GM23338 (cell line): ENCODE results near the gene KLHL1. TPM values are rescaled to one million over a fixed set of nuclear protein-coding genes. Genes with fewer than 3 reads are reported as not detected.

Source experiments
- ATAC-seq: fragments of 200-7000 bp; cut with Tn5 transposase; 3 replicates; pipeline ENCODE4 v1.9.1; 2020
- DNase-seq: peaks from one replicate; pipeline ENCODE4 v3.0.0-alpha.2; 2015; ENCODE audit warnings: low spot score
- H2AFZ ChIP-seq: fragments of 200-600 bp; sonication (generic); 2 replicates; pipeline ENCODE4 v1.8.0; 2016; ENCODE audit warnings: antibody characterized with exemption, mild to moderate bottlenecking, moderate library complexity
- H3F3A ChIP-seq: fragments of 200-600 bp; sonication (generic); replicated peaks from 2 replicates; pipeline ENCODE4 v1.8.0; 2017; ENCODE audit warnings: antibody characterized with exemption, mixed run types, low read depth
- H3K27ac ChIP-seq: fragments of 200-600 bp; sonication (generic); 2 replicates; pipeline ENCODE4 v1.6.1; 2016; ENCODE audit warnings: low read depth
- H3K27me3 ChIP-seq: fragments of 200-600 bp; sonication (generic); 2 replicates; pipeline ENCODE4 v1.8.0; 2016; ENCODE audit warnings: mild to moderate bottlenecking, mixed run types, moderate library complexity; ENCODE audit not compliant: insufficient read depth
- H3K36me3 ChIP-seq: fragments of 200-600 bp; sonication (generic); 2 replicates; pipeline ENCODE4 v1.8.0; 2016; ENCODE audit warnings: mild to moderate bottlenecking; ENCODE audit not compliant: insufficient read depth
- H3K4me1 ChIP-seq: fragments of 200-600 bp; sonication (generic); 2 replicates; pipeline ENCODE4 v1.8.0; 2016; ENCODE audit warnings: mild to moderate bottlenecking, moderate library complexity; ENCODE audit not compliant: insufficient read depth
- H3K4me2 ChIP-seq: fragments of 200-600 bp; sonication (generic); 2 replicates; pipeline ENCODE4 v1.7.1; 2017; ENCODE audit warnings: mixed run types
- H3K4me3 ChIP-seq: fragments of 200-600 bp; sonication (generic); 2 replicates; pipeline ENCODE4 v1.6.1; 2016; ENCODE audit warnings: mixed run types
- H3K79me2 ChIP-seq: fragments of 200-600 bp; sonication (generic); replicated peaks from 2 replicates; pipeline ENCODE4 v1.8.0; 2017; ENCODE audit warnings: mild to moderate bottlenecking; ENCODE audit not compliant: insufficient read depth
- H3K9me2 ChIP-seq: fragments of 200-600 bp; sonication (generic); 2 replicates; pipeline ENCODE4 v1.8.0; 2017; ENCODE audit not compliant: insufficient read depth
- H4K20me1 ChIP-seq: fragments of 200-600 bp; sonication (generic); replicated peaks from 2 replicates; pipeline ENCODE4 v1.8.0; 2017; ENCODE audit warnings: mild to moderate bottlenecking; ENCODE audit not compliant: insufficient read depth
- H3K27ac Mint-ChIP-seq: 2 replicates; pipeline ENCODE4 v1.8.0; 2020; ENCODE audit warnings: inconsistent platforms, mild to moderate bottlenecking, moderate library complexity, mixed read lengths
- H3K27me3 Mint-ChIP-seq: 3 replicates; pipeline ENCODE4 v1.8.0; 2022; ENCODE audit warnings: low read depth, mild to moderate bottlenecking, moderate library complexity, mixed read lengths, inconsistent platforms; ENCODE audit not compliant: insufficient read depth, poor library complexity
- H3K36me3 Mint-ChIP-seq: 3 replicates; pipeline ENCODE4 v1.8.0; 2021; ENCODE audit warnings: low read depth, mild to moderate bottlenecking, inconsistent platforms, moderate library complexity, mixed read lengths
- H3K4me1 Mint-ChIP-seq: 3 replicates; pipeline ENCODE4 v1.8.0; 2020; ENCODE audit warnings: mild to moderate bottlenecking, inconsistent platforms, mixed read lengths
- H3K4me3 Mint-ChIP-seq: 3 replicates; pipeline ENCODE4 v1.8.0; 2021; ENCODE audit warnings: moderate library complexity, mild to moderate bottlenecking, inconsistent platforms, mixed read lengths
- H3K9me3 Mint-ChIP-seq: 3 replicates; pipeline ENCODE4 v1.8.0; 2020; ENCODE audit warnings: moderate library complexity, mild to moderate bottlenecking, inconsistent platforms, mixed read lengths
- CTCF ChIP-seq, 2 experiments: fragments of 200-600 bp in 1 of 2; sonication (generic) in 1 of 2; conservative IDR thresholded peaks; 2 replicates each; pipeline versions ENCODE4 v1.5.1 to v1.6.1; 2016 to 2017; ENCODE audit warnings: antibody characterized with exemption in 2 of 2, low read depth in 2 of 2, mild to moderate bottlenecking in 2 of 2, moderate library complexity in 1 of 2
- ETS1 ChIP-seq: IDR thresholded peaks from 2 replicates; pipeline ENCODE4 v1.6.1; 2016; ENCODE audit warnings: antibody characterized with exemption
- EZH2phosphoT487 ChIP-seq: fragments of 200-600 bp; sonication (generic); IDR thresholded peaks from one replicate; pipeline ENCODE4 v1.8.1; 2018; ENCODE audit warnings: antibody characterized with exemption; ENCODE audit not compliant: unreplicated experiment
- JUNB ChIP-seq: IDR thresholded peaks from one replicate; pipeline ENCODE4 v1.6.1; 2016; ENCODE audit warnings: antibody characterized with exemption; ENCODE audit not compliant: unreplicated experiment
- NANOG ChIP-seq: IDR thresholded peaks from 2 replicates; pipeline ENCODE4 v1.6.1; 2016; ENCODE audit warnings: antibody characterized with exemption, borderline replicate concordance
- POLR2AphosphoS5 ChIP-seq: IDR thresholded peaks from 2 replicates; pipeline ENCODE4 v1.6.1; 2016; ENCODE audit warnings: antibody characterized with exemption, low read depth
- REST ChIP-seq: IDR thresholded peaks from one replicate; pipeline ENCODE4 v1.6.1; 2018; ENCODE audit warnings: antibody characterized with exemption; ENCODE audit not compliant: unreplicated experiment
- ZNF114 ChIP-seq: fragments of 250-450 bp; sonication (Bioruptor Pico); IDR thresholded peaks from 2 replicates; pipeline ENCODE4 v1.5.0; 2020; ENCODE audit warnings: mild to moderate bottlenecking, moderate library complexity
- polyA plus RNA-seq: library from polyadenylated mRNA; unstranded; fragments of >200 nt; fragmentation: Nextera tagmentation; extraction: Ambion mirVana; gene quantifications from 2 replicates; pipeline ENCODE4 v1.2.1, GENCODE V29; 2016
- total RNA-seq: library from RNA; depleted of rRNA; stranded (reverse); fragments of >200 nt; shearing (Covaris generic); gene quantifications from 2 replicates; pipeline ENCODE4 v1.2.3, GENCODE V29; 2014

The KLHL1 gene
- total and polyA plus RNA-seq, 2 experiments from 2014 or later = not detected

GRCh38 chr13:70128098-70128497, 19.8 kb upstream of the KLHL1 start (continued):
- TF ChIP-seq EZH2phosphoT487 = no peak

- Mint-ChIP-seq H3K27me3 (peaks cover 2% of the 10 kb centered on the region), H3K9me3 (no peaks in the 10 kb centered on the region), H3K4me3 (no peak overlapping the region), H3K36me3 (no peaks in the 10 kb centered on the region), H3K4me1 (peaks cover 10% of the 10 kb centered on the region; the same call in 2 of the 3 replicates), H3K27ac (no peak overlapping the region)
- no peak overlapping the region for H3K27ac ChIP-seq
- no peak for TF ChIP-seq EZH2phosphoT487
- TF ChIP-seq CTCF (conservative IDR thresholded peaks at IDR 0.05; ENCODE audit: low read depth in 2 of 2) = peak in 1 of 2 experiments; percentile 34; a peak in 2 of 4 replicates
- TF ChIP-seq ETS1 = no peak
- TF ChIP-seq JUNB = no peak
- TF ChIP-seq REST = no peak
- no peak for TF ChIP-seq POLR2AphosphoS5
- H2AFZ ChIP-seq = 0 out of 2 replicates have a peak overlapping the region, but pooled peaks have one; percentile 15
- H3K4me1 ChIP-seq = peaks cover 5% of the 10 kb centered on the region; the same call in 1 of the 2 replicates
- H3K27me3 ChIP-seq = no peaks in the 10 kb centered on the region
- H3K36me3 ChIP-seq = no peaks in the 10 kb centered on the region
- H3K4me3 ChIP-seq = no peak overlapping the region
- no peaks in the 10 kb centered on the region for H3K79me2 ChIP-seq
- 0 out of 2 replicates have a peak, but pooled peaks cover under 1% of the 10 kb centered on the region for H3K9me2 ChIP-seq
- H3K4me2 ChIP-seq = no peak overlapping the region
- DNase-seq (peak; percentile 46), ATAC-seq (peak; percentile 84)
- H3F3A ChIP-seq = no peaks in the 10 kb centered on the region
- H4K20me1 ChIP-seq = no peaks in the 10 kb centered on the region
These were observed 17.4 kb upstream of the KLHL1 start for GRCh38 chr13:70125693-70126092.

- H3K4me1 Mint-ChIP-seq = no peaks in the 10 kb centered on the region
- ATAC-seq (no peak), DNase-seq (no peak)
- no peaks in the 10 kb centered on the region for H3K27me3 ChIP-seq
- H3K27ac ChIP-seq = no peak overlapping the region
- H3K27ac Mint-ChIP-seq = no peak overlapping the region
- no peaks in the 10 kb centered on the region for H3K79me2 ChIP-seq
- no peaks in the 10 kb centered on the region for H3K4me1 ChIP-seq
- no peaks in the 10 kb centered on the region for H3K27me3 Mint-ChIP-seq
- no peak overlapping the region for H3K4me3 ChIP-seq
- no peaks in the 10 kb centered on the region for H3K36me3 ChIP-seq
- H3K4me2 ChIP-seq = no peak overlapping the region
- H2AFZ ChIP-seq = no peak overlapping the region
- no peaks in the 10 kb centered on the region for H3K36me3 Mint-ChIP-seq
- no peaks in the 10 kb centered on the region for H3K9me2 ChIP-seq
- H3K9me3 Mint-ChIP-seq = no peaks in the 10 kb centered on the region
- no peaks in the 10 kb centered on the region for H4K20me1 ChIP-seq
- no peak overlapping the region for H3K4me3 Mint-ChIP-seq
- H3F3A ChIP-seq = no peaks in the 10 kb centered on the region
- TF ChIP-seq EZH2phosphoT487 = no peak
- no peak for TF ChIP-seq JUNB
- no peak for TF ChIP-seq NANOG
- TF ChIP-seq REST = no peak
- no peak for TF ChIP-seq ZNF114 (CRISPR knock-in tag)
- TF ChIP-seq ETS1 = no peak
These were observed 9.2 kb upstream of the KLHL1 start for GRCh38 chr13:70117338-70117905.
